ENCODE results near the gene POTEB.
"Not testable (repeated sequence)": the region's sequence is repeated elsewhere in the genome, so short reads cannot be mapped to it uniquely, and the experiment has no call there.

POTEB gene

DNA sequence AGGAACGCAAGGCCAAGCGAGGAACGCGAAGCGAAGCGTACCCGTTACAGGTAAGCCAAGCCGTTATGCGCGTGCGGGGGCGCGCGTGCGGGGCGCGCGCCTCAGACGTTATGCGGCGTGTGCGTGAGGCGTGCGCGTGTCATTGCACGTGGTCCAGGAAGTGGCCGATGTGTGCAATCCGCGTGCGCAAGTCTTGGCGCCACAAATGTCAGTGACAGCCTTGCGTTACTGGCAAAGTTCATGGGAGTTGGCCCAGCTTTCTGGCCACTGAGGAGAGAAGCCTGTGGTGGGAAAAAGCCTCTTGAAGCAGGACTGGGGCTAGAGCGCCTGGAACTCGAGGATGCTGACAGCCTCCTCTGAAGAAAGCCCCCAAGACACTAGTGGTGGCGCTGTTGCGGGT lies at the start of gene POTEB:
TSS of gene POTEB (minus strand) at position 101 of the 400 bp plus-strand sequence. CDS start 489 bp downstream, outside the sequence.
- H3K27ac Mint-ChIP-seq; H3K9me3 Mint-ChIP-seq; H3K4me1 Mint-ChIP-seq (ENCODE audit: low read depth); H3K4me3 Mint-ChIP-seq; H3K36me3 Mint-ChIP-seq (ENCODE audit: low read depth); DNase-seq (ENCODE audit: low spot score); H3K27me3 Mint-ChIP-seq (ENCODE audit: low read depth): not testable (repeated sequence)

DNA sequence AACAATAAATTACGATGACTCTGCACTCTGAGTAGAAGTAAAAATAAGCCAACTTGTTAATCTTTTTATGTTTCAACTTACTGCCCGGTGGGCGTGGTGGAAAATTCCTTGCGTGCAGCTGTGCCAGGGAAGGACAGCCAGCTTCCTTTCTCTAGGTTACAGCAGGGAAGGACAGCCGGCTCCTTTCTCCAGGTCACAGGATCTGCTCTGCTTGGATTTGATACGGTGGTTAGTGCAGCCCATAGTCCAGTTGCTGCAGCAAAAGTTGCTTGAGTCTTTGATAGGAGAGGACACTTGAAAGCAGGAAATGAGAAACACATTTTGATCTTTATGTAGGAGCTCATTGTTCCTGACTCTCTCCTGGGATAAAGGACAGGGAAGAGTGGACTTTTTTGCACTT lies 13.4 kb upstream of the POTEB start:
- not testable (repeated sequence) for H3K36me3 Mint-ChIP-seq (ENCODE audit: low read depth); H3K4me3 Mint-ChIP-seq; H3K4me1 Mint-ChIP-seq (ENCODE audit: low read depth); H3K27me3 Mint-ChIP-seq (ENCODE audit: low read depth); H3K9me3 Mint-ChIP-seq; H3K27ac Mint-ChIP-seq; DNase-seq (ENCODE audit: low spot score)

DNA sequence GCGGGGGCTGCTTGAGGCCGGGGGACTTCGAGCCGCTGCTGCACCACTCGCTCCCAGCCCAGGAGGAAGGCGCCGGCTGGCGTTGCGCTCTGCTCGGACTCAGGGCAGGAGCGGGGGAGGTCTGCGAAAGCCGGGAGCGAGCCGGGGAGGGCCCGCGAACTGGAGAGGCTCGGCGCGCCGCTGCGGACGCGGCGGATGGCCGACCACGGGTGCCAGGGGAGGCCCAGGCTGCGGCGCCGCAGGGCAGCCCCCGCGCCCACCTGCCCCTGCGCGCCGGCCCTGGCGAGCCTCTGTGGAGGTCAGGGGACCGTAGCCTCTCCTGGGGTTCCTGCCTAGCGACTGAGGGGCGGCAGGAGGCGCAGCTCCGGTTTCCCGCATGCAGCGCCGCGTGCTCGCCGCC lies 12.0 kb upstream of the POTEB start:
- H3K4me1 Mint-ChIP-seq (ENCODE audit: low read depth); H3K9me3 Mint-ChIP-seq; H3K36me3 Mint-ChIP-seq (ENCODE audit: low read depth); H3K4me3 Mint-ChIP-seq; H3K27me3 Mint-ChIP-seq (ENCODE audit: low read depth); DNase-seq (ENCODE audit: low spot score); H3K27ac Mint-ChIP-seq: not testable (repeated sequence)

DNA sequence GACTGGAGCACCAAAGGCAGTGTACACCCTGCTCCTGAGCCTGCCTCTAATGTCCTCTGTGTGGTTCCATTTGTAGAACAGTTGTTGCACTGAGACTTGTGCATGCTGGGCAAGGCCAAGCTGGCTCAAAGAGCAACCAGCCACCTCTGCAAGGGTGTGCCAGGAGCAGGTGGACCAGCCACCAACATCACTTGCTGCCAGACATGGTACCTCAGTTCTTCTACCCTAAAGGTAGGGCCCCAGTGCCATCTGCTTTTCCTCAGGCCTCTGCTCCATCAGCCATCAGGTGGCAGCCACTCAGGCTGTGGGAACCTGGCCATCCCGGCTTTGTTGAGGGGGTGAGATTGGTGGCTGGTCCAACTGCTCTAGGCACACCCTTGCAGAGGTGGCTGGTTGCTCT lies 38.7 kb downstream of the POTEB start:
- H3K27ac Mint-ChIP-seq; DNase-seq (ENCODE audit: low spot score); H3K4me3 Mint-ChIP-seq; H3K4me1 Mint-ChIP-seq (ENCODE audit: low read depth); H3K27me3 Mint-ChIP-seq (ENCODE audit: low read depth); H3K9me3 Mint-ChIP-seq; H3K36me3 Mint-ChIP-seq (ENCODE audit: low read depth): not testable (repeated sequence)
